Fibroblast of skin of back (primary cell): ENCODE measurements around the gene COL13A1. TPM values are rescaled to one million over a fixed set of nuclear protein-coding genes. Genes with fewer than 3 reads are reported as not detected.

ENCODE experiments used
- DNase-seq: peaks from one replicate; pipeline ENCODE4 v3.0.0-alpha.2; 2013
- polyA plus RNA-seq, 2 experiments: library from polyadenylated mRNA; unstranded; fragments of 120-200 nt; gene quantifications; one replicate each; pipeline ENCODE4 v1.2.1, GENCODE V29; 2013; ENCODE audit not compliant: insufficient read length in 2 of 2

COL13A1 gene
- 12.6 TPM for polyA plus RNA-seq (2013, experiment 1 of 2; ENCODE audit: insufficient read length)
- polyA plus RNA-seq (2013, experiment 2 of 2; ENCODE audit: insufficient read length): 6.2 TPM

DNA sequence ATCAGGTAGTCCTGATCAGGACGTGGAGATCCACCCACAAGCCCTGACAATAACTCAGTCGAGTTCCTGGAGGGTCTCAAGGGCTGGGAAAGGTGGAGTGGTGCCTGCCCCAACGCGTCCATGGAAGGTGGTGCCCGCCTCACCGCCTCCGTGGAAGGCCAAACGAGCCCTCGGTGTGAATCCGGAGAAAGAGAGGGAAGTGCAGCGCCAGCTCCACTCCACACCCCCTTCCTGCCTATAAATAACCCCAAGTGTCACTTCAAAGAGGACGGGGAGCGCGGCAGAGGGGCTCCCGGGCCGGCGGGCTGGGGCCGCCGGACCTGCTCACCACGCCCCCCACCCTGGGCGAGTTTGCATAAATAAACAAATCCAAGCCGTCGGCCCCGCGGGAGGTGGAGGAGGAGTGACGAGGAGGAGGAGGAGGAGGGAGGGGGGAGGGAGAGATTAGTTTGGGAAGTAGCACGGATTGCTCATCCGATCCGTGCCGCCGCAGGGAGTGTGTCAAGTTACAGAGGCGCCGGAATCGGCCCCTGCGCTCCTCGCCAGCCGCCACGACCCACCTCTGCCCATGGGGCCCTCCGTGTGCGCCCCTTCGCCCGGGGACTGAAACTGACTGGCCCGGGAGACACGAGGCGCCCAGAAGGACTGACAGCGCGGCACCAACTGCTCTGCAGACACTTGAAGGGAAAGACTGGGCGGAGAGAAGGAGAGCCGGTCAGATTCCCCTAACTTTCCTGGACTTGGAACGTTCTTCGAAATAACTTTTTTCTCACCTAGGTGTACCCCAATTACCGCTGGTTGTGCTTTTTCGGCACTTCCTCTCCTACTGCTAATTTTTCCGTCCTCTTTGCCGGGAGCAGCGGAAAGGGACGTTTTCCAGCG lies at the start of gene COL13A1:
COL13A1 (plus strand) TSS at position 473 of the 882 bp plus-strand sequence. CDS start 518 bp downstream, outside the sequence.
- DNase-seq: peak; percentile 83

DNA sequence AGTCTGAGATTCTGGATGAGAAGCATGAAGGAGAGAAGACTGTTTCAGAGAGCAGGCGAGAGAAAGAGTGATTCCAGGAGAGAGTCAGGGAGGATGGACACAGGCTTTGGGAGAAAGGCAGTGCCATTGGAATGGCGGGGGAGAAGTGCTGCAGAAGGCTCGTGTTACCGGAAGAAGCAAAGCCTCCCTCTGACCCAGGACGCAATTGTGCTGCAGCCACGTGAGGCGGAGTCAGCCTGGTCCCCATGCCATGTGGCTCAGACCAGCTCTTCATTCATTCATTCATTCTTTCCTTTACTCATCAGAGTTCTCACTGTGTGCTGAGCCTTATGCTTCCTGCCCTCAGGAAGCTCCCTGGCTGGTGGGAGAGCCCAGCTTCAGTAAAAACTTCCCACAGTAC lies 49.2 kb upstream of the COL13A1 start:
- DNase-seq: no peak

DNA sequence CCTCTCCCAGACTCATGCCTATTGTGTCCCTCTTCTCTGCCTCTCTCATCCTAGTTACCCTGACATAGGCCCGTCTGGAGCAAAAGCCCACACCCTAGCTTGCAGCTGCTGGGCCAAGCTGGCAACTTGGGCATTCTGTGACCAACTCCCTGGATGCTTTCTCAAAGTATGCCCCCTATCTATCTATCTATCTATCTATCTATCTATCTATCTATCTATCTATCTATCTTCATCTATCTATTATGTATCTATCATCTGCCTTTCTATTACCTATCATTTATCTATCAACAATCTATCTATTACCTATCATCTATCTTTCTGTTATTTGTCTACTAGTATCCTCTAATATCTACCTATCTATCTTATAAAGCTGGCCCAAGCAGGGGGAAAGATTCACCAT lies 45.4 kb upstream of the COL13A1 start:
- DNase-seq: no peak

DNA sequence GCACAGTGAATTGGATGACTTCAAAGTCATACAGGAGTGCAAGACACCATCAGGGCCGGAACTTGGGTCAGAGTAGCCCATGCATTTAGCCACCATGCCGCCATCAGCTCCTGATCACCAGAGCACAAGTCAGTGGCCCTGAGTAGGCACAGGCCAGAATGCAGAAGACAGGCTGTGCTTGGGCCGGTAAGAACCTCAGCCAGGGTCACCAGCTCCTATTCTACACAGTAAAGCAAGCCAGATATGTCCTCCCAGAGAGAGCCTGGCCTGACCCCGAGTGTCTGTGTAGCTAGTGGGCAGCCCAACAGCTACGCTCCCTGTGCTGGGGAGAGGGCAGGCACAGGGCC lies 44.5 kb upstream of the COL13A1 start:
- DNase-seq: no peak

DNA sequence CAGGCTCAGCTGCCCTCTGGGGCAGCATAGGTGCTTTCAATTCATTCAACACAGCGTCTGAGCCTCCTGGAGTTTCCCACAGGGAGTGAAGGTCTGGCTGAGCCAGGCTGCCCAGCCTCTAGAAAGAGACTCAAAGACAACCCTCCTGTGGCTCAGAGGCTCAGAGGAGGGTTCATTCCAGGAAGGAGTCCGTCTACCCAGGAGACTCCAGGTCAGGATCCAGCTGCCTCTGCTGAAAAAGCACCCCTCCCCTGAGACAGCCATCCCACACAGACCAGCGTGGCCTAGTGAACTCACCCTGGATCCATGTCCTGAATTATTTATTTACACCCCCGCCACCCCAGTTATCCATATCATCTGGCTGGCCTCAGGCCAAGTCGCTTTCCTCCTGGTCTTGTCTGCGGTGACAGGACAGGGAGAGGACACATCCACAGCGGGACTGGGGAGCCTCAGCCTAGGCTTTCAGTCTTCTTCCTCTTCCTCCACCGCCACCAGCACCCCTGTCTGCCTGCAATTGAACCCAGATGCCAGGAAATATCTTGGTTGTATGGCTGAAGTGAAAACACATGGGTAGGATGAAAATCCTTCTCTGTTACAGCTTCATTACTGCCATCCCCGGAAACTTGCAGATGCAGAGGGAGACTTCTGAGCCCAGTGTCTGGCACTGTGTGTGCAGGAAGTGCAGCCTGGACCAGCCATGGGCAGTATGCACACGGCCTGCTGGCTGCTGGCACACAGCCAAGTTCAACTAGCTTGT lies 44.0 kb upstream of the COL13A1 start:
- DNase-seq: peak; percentile 85

DNA sequence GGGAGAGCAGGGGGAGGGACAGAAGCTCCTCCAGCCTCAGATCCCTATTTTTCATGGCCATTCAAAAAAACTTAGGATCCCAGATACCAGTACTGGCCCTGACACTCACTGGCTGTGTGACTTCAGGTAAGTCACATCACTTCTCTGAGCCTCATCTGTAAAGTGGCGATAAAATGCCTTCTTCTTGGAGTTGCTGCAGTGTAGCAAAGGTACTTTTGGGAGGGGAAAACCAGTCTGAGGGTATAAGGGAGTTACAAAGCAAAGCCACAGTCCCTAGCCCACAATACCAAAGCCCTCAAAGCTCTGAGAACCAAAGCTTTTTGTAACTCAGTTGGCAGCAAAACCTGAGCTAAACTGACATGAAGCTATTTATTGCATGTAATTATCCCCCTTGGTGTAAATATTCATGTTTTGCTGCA lies 43.4 kb upstream of the COL13A1 start:
- no peak for DNase-seq

DNA sequence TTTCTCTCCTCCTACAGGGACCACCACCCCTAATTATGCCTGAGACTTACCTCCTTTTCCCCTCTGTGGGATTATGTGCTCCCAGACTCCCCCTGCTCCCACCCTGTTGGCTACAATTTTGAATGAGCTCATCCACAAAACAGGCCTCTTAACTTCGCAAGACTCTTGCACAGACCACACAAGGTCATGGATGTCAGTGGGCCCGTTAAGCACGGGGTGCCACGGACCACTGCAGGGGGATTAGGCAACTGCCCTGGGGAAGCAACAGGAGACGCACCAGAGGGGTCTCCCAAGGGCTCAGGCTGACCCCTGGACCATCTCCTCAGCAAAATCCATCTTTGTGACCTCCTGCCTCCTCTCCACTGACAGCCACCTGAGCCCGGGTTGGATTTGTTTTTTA lies 42.1 kb upstream of the COL13A1 start:
- DNase-seq: no peak

DNA sequence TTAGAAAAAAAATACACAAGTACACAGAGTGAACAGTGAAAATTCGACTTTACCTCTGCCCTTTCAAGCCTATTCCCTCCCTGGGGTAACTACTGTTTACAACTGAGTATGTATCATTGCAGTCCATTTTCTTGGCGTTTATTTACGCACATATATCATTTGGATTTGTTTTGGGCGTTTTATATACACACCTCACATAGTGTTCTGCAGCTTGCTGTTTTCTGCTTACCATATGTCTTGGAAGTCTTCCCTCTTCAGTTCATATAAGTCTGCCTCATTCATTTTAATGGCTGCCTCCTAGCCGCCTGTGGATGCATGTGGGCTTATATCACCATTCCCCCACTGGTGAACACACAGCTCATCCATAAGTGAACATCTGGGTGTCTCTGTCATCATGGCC lies 41.6 kb upstream of the COL13A1 start:
- no peak for DNase-seq

DNA sequence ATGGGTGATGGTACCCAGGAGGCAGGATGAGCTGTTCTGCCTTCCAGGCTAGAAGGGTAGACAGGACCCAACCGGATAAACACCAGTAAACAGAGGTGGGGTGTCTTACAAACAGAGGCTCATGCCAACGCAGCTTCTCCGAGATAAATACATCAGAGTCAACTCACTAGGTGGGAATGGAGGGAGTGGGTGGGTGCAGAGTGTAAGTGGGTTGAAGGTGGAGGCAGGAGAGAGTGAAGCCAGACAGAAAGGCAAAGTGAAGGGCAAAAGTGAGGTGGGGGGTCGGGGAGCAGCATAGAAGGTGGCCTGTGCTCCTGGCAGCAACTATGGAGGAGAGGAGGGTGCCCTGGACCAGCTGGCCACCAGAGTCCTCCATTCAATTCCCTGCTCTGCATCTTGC lies 40.4 kb upstream of the COL13A1 start:
- no peak for DNase-seq

DNA sequence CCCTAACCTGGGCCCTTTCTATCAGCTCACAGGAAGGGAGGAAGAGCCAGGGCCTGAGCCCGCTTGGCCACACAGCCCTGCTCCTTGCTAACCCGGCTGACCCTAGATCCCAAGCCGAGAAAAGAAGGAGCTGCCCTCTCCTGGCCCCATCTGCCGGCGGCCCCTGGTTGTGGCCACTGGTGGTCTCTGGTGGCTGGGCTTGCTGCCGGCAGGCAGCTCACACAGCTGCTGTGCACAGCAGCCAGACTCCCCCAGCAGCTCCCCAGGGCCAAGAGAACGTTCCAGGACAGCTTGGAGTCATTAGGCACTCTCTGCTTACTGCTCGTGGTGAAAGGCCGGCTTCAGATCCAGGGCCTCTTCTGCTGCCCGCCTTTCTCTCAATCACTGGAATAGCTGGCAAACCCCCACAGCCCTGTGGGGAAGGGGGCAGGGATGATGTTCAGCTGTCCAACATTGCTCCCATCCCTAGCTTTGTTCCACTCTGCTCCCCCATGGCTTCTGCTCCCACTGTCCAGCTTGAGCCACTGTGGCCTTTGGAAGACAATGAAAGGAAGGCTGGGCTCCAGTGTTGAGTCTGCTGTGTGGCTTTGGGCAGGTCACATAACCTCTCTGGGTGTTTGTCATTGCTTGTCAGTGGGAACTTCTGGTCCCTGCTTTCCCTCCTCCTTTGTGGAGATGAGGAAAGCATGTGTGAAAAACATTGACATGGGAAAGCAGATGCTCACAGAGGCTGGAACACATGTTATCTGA lies 35.4 kb upstream of the COL13A1 start:
- DNase-seq: no peak

DNA sequence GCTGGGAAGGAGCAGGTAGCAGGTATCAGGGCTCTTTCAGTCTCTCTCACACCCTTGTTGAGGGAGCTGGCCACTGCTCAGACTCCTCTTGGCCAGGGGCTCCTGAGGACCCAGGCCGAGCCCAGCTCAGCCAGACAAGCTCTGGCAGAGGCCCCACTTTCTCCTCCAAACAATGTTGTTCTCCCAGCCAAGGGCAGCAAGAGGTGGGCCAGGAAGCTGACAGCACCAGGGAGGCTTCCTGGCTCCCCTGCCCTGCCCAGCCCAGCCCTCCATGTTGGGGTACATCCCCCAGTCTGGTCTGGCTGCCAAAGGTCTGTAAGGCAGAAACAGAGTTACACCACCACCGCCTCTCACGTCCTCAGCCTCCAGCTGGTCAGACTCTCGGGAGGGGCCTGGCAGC lies 33.9 kb upstream of the COL13A1 start:
- no peak for DNase-seq

DNA sequence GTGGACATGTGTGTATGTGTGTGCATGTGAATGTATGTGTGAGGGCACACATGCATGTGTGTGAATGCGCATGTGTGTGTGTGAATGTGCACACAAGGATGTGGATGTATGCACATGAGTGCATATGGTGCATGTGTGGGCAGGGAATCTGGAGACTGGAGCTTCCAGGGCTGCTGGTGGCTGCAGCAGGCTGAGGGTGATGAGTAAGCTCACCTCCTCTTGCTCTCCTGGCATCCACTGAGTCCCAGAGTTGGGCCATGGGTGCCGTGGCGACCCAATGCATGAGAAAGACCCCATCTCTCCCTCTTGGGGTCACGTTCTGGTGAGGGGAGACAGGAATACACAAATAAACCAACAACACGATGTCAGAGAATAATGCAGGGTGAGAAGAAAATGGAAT lies 33.3 kb upstream of the COL13A1 start:
- no peak for DNase-seq

DNA sequence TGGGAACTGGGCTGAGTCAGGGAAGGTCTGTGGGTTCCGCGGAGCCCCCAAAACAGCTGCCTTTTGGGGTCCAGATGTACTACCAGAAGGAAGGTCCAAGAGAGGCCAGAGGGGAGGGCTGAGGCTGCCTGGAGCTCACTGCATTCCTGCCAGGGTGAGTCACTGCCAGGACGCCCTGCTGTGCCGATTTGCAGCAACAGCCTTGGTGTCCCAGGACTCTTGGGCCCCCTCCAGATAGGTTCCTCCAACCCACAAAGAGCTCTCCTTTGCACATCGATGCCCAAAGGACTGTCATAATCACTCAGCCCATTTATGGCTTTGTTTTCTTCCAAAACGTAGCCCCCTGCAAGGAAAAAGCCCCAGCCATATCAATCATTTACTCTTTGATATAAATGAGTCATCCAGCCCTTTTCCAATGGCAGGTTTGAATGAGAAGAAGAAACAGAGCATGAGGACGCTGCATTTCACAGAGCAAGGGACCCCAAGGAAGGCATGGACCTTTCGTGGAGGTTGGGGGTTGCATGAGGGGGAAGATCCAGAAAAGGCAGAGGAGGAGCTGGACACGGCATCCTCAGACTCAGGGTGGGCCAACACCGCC lies 32.2 kb upstream of the COL13A1 start:
- peak; percentile 94 for DNase-seq

DNA sequence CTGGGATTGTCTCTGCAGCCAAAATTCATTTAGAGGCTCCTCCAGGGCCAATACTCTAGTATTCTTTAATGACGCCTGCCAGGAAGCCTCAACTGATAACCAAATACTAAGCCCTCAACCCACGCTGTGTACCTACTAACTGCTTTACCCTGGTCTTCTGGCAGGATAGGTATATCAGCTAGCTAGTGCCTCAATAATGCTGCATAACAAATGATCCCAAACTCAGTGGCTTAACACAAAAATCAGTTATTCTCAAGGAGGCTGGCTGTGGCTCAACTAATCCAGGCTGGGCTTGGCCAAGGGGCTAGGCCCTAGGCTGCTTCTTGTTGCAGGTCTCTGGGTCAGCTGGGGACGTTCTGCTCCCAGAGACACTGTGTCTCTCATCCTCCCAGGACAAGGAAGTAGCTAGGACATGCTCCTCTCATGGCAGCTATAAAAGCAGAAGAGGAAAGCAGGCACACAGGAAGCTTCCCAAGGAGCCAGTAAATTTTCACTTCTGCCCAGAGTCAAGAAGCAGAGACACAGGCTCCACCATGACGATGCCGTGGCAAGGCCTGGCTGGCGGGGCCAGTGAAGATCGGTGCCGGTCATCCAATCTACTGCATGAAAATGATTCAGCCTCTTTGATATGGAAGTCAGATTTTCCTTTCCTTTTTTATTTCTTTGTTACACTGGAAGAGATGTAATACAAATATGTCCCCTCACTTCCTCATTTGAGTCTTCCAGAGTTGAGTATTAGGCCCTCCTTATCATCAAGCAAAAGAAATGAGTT lies 28.6 kb upstream of the COL13A1 start:
- DNase-seq: no peak

DNA sequence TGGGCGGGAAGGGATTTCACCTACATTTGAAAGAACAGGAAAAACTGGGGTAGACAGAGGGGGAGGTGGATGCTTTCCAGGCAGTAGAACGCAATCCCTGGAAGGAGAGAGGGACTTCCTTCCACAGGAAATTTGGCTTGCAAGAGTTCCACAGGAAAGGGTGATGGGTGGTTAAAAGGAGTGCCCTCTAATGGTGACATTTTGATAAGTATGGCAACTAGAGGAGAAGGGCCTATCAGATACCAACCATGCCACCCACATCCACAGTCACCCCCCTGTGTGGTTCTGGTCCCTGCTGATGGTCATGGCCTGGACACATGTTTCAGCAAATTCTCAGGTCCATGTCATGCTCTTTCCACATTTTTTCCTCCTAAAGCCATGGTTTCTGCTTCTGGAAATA lies 27.1 kb upstream of the COL13A1 start:
- no peak for DNase-seq

DNA sequence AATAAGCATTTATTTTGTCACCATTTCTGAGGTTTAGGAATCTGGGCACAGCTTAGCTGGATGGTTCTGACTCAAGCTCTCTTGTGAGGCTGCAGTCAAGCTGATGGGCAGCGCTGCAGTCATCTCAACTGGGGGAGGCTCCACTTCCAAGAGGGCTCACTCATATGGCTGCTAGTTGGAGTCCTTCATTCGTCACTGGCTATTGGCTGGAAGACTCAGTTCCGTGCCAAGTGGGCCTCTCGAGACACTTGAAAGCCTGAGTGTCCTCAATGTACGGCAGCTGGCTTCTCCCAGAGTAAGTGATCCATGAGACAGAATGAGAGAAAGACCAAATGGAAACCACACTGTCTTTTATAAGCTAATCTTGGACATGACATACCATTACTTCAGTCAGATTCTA lies 21.6 kb upstream of the COL13A1 start:
- no peak for DNase-seq

DNA sequence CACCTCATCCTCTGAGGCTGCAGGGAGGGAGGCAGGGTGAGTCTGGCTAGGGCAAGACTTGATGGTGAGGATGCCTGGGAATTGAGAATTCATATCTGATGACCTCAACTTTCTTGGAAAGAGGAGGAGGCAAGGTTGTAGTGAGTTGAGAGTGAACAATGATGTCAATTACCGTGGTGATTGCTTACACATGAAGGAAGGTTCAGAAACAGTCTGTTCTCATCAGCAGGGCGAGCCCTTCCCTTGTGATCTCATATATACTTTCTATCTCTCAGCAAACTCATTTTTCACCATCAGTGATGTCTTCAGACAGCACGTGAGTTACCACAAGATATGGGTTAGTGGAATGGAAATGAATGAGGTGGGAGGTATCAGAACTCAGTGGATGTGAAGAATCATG lies 20.1 kb upstream of the COL13A1 start:
- no peak for DNase-seq

DNA sequence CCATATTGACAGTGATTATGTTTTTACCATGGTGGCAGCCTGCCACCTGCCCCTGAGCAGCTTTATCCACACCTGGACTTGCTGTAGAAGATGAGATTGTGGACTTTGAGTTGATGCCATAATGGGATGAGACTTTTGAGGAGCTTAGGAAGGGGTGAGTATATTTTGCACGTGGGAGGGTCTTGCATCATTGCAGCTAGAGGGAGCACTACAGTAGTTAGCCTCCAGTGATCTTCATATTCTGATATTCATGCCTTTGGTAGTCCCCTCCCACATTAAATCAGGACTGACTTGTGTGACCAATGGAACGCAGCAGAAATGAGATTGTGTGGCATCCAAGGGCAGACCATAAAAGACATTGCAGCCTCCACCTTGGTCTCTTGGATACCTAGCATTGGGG lies 18.2 kb upstream of the COL13A1 start:
- no peak for DNase-seq

DNA sequence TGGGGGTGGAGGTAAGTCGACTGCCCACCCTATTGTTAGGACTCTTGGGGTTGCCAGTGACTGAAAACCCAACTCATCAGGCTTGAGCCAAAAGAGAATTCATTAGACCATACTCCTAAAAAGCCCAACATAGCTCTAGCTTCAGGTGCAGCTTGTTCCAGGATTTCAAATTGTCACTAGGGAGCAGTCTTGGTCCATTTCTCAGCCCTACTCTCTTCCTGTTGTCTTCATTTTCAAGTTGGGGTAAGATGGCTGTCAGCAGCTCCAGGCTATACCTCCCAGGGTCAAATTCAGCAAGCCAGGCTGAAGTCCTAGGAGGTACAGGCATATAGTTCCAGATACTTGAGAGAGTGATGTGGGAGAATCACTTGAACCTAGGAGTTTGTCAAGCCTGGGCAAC lies 14.9 kb upstream of the COL13A1 start:
- DNase-seq: peak; percentile 54

DNA sequence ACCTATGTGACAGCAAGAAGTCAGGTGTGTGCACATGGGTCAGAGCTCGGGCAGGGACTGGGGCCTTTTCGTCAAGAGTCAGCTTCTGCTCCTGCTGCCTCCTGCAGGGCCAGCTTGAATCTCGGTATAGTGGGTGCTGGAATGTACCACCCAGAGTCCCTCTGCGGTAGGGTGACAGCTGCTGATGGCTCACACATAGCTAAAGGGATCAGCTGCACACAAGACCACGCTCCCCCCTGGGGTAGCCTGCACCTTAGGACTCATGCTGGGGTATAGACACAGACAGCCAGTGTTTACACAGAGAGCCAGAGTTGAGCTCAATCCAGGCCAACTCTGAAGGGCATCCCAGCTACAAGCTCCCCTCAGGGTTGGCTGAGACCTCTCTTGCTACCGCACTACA lies 14.0 kb upstream of the COL13A1 start:
- DNase-seq: no peak

DNA sequence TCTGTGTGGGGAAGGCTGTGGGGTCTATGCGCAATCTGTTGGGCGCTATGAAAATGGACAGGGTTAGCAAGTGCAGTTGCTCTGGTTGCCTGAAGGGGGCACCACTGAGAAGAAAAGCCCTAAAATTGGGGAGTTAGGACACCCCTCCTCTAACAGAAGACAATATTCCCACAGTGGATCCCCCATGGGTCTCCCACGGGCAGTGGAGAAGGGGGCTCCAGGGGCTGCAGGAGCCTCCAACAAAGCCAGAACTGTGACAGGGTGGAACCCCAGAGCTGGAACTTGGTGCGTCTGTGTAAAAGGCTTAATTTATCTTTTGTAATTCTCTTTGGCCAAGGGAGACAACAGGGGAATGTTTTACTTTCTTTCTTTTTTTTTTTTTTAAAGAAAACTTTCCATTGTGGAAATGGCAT lies 12.5 kb upstream of the COL13A1 start:
- no peak for DNase-seq

DNA sequence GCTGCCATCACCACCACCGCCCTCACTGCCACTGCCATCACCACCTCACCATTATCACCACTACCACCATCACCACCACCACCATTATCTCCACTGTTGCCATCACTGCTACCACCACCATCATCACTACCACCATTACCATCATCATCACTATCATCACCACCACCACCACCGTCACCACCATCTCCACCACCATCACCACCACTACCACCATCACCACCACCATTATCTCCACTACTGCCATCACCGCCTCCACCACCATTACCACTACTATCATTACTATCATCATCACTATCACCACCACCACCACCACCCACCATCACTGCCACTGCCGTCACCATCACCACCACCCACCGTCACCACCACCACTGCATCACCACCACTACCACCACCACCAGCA lies 9.9 kb upstream of the COL13A1 start:
- no peak for DNase-seq
